GM20000 (cell line): Measurements from ENCODE around the gene SERTAD2.

Experiments
- DNase-seq: peaks from one replicate; pipeline ENCODE4 v3.0.0; 2012; ENCODE audit warnings: low spot score
- CTCF ChIP-seq: IDR thresholded peaks from 2 replicates; pipeline ENCODE4 v1.5.1; 2012; ENCODE audit warnings: mild to moderate bottlenecking, control low read depth; ENCODE audit errors: extremely low read depth, missing control alignments

SERTAD2 gene

GRCh38 chr2:64696636-64697035 is 42.9 kb upstream of the SERTAD2 start:
- DNase-seq, result no peak
- TF ChIP-seq CTCF, result no peak

GRCh38 chr2:64695721-64696261 is 42.1 kb upstream of the SERTAD2 start:
- no peak for DNase-seq
- TF ChIP-seq CTCF, result no peak

GRCh38 chr2:64692401-64692800 is 38.7 kb upstream of the SERTAD2 start:
- no peak for DNase-seq
- no peak for TF ChIP-seq CTCF

- no peak for TF ChIP-seq CTCF
These were observed 35.2 kb upstream of the SERTAD2 start for GRCh38 chr2:64688909-64689308.

GRCh38 chr2:64686283-64686956 is 32.7 kb upstream of the SERTAD2 start:
- TF ChIP-seq CTCF, result no peak
- DNase-seq, result no peak

More at GRCh38 chr2:64688909-64689308, 35.2 kb upstream of the SERTAD2 start:
- DNase-seq, result no peak

GRCh38 chr2:64685430-64685829 is 31.7 kb upstream of the SERTAD2 start:
- DNase-seq, result no peak
- no peak for TF ChIP-seq CTCF

GRCh38 chr2:64683771-64684510 is 30.2 kb upstream of the SERTAD2 start:
- DNase-seq, result no peak
- TF ChIP-seq CTCF, result no peak
